NCI-H1694 treated with DMSO at 0.1 percent for 48 hours (cell line): ENCODE measurements around the gene PIN4.
"Not testable (repeated sequence)": the region's sequence is repeated elsewhere in the genome, so short reads cannot be mapped to it uniquely, and the experiment has no call there.

Source experiments
- DNase-seq: peaks from one replicate; lab custom pipeline; 2025; lab: John Stamatoyannopoulos, UW

Gene PIN4

GRCh38 chrX:72202792-72203401 lies 21.3 kb downstream of the PIN4 start:
- no peak for DNase-seq

GRCh38 chrX:72203421-72203820 lies 21.9 kb downstream of the PIN4 start:
- DNase-seq = no peak

GRCh38 chrX:72205706-72206105 lies 24.1 kb downstream of the PIN4 start:
- DNase-seq = no peak

- DNase-seq = no peak
Measured at GRCh38 chrX:72207366-72207765, 25.8 kb downstream of the PIN4 start.

- DNase-seq = no peak
Measured at GRCh38 chrX:72208126-72208800, 26.7 kb downstream of the PIN4 start.

- no peak for DNase-seq
Measured at GRCh38 chrX:72216973-72217372, 35.4 kb downstream of the PIN4 start.

- DNase-seq = not testable (repeated sequence)
Measured at GRCh38 chrX:72220375-72220774, 38.8 kb downstream of the PIN4 start.

- DNase-seq = no peak
Measured at GRCh38 chrX:72230290-72230689, 48.7 kb downstream of the PIN4 start.

GRCh38 chrX:72236841-72237240 lies 55.3 kb downstream of the PIN4 start:
- no peak for DNase-seq

- no peak for DNase-seq
Measured at GRCh38 chrX:72238183-72238582, 56.6 kb downstream of the PIN4 start.

- no peak for DNase-seq
Measured at GRCh38 chrX:72238721-72239475, 57.3 kb downstream of the PIN4 start, which contains the start of gene ERCC6L. ERCC6L (minus strand) TSS chrX:72239027; CDS start chrX:72238911, 116 bp downstream.

GRCh38 chrX:72240976-72241375 lies 59.4 kb downstream of the PIN4 start:
- no peak for DNase-seq

- no peak for DNase-seq
Measured at GRCh38 chrX:72243472-72243871, 61.9 kb downstream of the PIN4 start.

GRCh38 chrX:72245461-72246089 lies 64.0 kb downstream of the PIN4 start:
- peak; percentile 49 for DNase-seq

GRCh38 chrX:72247206-72247942 lies 65.8 kb downstream of the PIN4 start:
- DNase-seq = peak; percentile 25
